ENCODE measurements around the gene KLRC2.
A peak's percentile ranks its signal among the peaks of the same experiment; 100 is the strongest.
"Not testable (repeated sequence)": the region's sequence is repeated elsewhere in the genome, so short reads cannot be mapped to it uniquely, and the experiment has no call there.

Gene KLRC2

DNA sequence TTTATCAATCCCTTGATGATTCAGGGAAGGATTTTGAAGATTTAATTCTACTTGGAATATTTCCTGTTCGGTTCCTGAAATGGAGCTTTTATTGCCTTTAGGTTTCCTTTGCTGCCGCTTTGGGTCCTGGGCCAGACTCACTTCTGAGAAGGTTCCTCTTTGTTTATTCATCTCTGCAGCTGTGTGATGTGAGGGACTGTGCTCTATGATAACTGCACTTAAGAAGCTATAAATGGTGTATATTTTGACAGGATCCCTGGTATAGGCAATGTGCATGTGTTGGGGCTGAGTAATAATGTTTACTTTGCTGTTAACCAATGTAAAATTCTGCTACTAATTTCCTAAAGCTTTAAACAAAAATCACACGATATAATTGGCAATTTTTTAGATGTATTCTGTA lies at the start of gene KLRC2:
Gene KLRC2 (minus strand): TSS at position 195 of the 400 bp plus-strand sequence. CDS start 24 bp downstream, at position 171.
- not testable (repeated sequence) for DNase-seq (ENCODE audit: insufficient read length, low spot score)
- peak; percentile 90 for FAIRE-seq

DNA sequence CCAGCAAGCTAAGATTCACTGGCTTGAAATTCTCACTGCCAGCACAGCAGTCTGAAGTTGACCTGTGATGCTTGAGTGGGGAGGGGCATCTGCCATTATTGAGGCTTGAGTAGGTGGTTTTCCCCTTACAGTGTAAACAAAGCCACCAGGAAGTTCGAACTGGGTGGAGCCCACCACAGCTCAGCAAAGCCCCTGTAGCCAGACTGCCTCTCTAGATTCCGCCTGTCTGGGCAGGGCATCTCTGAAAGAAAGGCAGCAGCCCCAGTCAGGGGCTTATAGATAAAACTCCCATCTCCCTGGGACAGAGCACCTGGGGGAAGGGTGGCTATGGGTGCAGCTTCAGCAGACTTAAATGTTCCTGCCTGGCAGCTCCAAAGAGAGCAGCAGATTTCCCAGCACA lies 46.1 kb upstream of the KLRC2 start:
- FAIRE-seq; DNase-seq (ENCODE audit: insufficient read length, low spot score): not testable (repeated sequence)

- not testable (repeated sequence) for DNase-seq (ENCODE audit: insufficient read length, low spot score); FAIRE-seq
These were observed 37.0 kb upstream of the KLRC2 start for GRCh38 chr12:10472808-10473207.

GRCh38 chr12:10469701-10470100 lies 33.9 kb upstream of the KLRC2 start:
- FAIRE-seq (no peak), DNase-seq (ENCODE audit: insufficient read length, low spot score) (no peak)

GRCh38 chr12:10466311-10466710 lies 30.5 kb upstream of the KLRC2 start:
- FAIRE-seq (no peak), DNase-seq (ENCODE audit: insufficient read length, low spot score) (no peak)

GRCh38 chr12:10457760-10458159 lies 21.9 kb upstream of the KLRC2 start:
- no peak for FAIRE-seq

GRCh38 chr12:10456856-10457255 lies 21.0 kb upstream of the KLRC2 start:
- no peak for DNase-seq (ENCODE audit: insufficient read length, low spot score)
- FAIRE-seq = no peak

More at GRCh38 chr12:10457760-10458159, 21.9 kb upstream of the KLRC2 start:
- DNase-seq (ENCODE audit: insufficient read length, low spot score) = no peak

GRCh38 chr12:10455766-10456165 lies 20.0 kb upstream of the KLRC2 start:
- DNase-seq (ENCODE audit: insufficient read length, low spot score) (no peak), FAIRE-seq (no peak)

- DNase-seq (ENCODE audit: insufficient read length, low spot score) (no peak), FAIRE-seq (no peak)
These were observed 18.7 kb upstream of the KLRC2 start for GRCh38 chr12:10454531-10454930.

GRCh38 chr12:10453156-10453555 lies 17.3 kb upstream of the KLRC2 start, which contains the start of gene KLRC1:
Gene KLRC1, minus strand, starts transcription at chr12:10453377. Its CDS starts 2,221 bp downstream, at chr12:10451156.
- no peak for FAIRE-seq
- DNase-seq (ENCODE audit: insufficient read length, low spot score) = no peak

DNA sequence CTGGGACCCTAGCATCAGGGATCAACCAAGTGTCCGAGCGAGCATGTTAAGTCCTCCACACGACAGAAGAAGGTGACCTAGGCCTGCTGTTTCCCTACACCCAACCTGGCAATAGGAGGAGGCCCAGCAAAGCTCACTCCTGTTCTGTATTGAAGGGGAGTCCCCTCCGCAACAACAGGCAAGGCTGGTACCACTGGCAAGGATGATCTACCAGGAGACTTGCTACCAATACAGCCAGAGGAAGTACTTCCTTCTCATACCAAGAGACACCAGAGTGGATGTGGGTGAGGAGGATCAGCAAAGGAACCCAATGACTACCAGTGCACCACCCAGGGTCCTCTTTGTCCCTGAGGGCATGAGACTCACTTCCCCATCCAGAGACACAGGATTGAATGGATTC lies 12.4 kb upstream of the KLRC2 start:
- FAIRE-seq = no peak
- no peak for DNase-seq (ENCODE audit: insufficient read length, low spot score)

- not testable (repeated sequence) for DNase-seq (ENCODE audit: insufficient read length, low spot score)
- peak; percentile 86 for FAIRE-seq
These were observed 10.2 kb upstream of the KLRC2 start for GRCh38 chr12:10446052-10446451.

DNA sequence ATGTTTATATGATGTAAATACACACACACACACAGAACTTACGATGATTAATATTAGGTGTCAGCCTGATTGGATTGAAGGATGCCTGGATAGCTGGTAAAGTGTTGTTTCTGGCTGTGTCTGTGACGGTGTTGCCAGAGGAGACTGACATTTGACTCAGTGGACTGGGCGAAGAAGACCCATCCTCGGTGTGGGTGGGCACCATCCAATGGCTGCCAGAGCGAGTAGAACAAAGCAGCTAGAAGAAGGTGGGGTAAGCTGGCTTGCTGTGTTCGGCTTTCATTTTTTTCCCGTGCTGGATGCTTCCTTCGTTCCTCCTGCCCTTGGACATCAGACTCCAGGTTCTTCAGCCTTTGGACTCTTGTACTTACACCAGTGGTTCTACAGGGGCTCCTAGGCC lies 5.3 kb upstream of the KLRC2 start:
- not testable (repeated sequence) for FAIRE-seq; DNase-seq (ENCODE audit: insufficient read length, low spot score)

- not testable (repeated sequence) for DNase-seq (ENCODE audit: insufficient read length, low spot score)
- peak; percentile 98 for FAIRE-seq
These were observed 3.9 kb upstream of the KLRC2 start for GRCh38 chr12:10439608-10440274.

GRCh38 chr12:10437601-10438000 lies 1.8 kb upstream of the KLRC2 start:
- peak; percentile 99 for FAIRE-seq
- DNase-seq (ENCODE audit: insufficient read length, low spot score) = not testable (repeated sequence)

DNA sequence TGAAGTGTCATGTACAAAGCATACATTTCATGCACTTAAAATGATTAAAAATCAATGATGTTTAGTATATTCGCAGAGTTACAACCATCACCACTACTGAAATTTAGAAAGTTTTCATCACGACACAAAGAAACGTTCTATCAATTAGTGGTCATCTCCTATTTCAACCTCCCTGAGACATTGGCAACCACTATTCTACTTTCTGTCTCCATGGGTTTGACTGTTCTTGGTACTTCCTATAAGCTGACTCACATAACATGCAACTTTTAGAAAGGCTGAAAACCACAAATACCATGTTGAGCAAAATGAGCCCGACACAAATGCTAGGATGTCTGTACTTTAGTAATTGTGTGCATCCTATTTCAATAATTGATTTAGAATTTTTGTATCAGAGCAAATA lies 5.2 kb downstream of the KLRC2 start:
- not testable (repeated sequence) for DNase-seq (ENCODE audit: insufficient read length, low spot score); FAIRE-seq

- not testable (repeated sequence) for DNase-seq (ENCODE audit: insufficient read length, low spot score); FAIRE-seq
These were observed 9.9 kb downstream of the KLRC2 start for GRCh38 chr12:10425938-10426337.

GRCh38 chr12:10424260-10424899 lies 11.4 kb downstream of the KLRC2 start:
- not testable (repeated sequence) for DNase-seq (ENCODE audit: insufficient read length, low spot score)
- peak; percentile 89 for FAIRE-seq

- DNase-seq (ENCODE audit: insufficient read length, low spot score) = not testable (repeated sequence)
- peak; percentile 100 for FAIRE-seq
These were observed 13.7 kb downstream of the KLRC2 start for GRCh38 chr12:10422159-10422558.

DNA sequence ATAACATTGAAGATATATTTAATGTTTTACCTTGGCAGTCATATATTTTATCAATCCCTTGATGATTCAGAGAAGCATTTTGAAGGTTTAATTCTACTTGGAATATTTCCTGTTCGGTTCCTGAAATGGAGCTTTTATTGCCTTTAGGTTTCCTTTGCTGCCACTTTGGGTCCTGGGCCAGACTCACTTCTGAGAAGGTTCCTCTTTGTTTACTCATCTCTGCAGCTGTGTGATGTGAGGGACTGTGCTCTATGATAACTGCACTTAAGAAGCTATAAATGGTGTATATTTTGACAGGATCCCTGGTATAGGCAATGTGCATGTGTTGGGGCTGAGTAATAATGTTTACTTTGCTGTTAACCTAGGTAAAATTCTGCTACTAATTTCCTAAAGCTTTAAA lies 15.5 kb downstream of the KLRC2 start, which contains the start of gene KLRC3:
Gene KLRC3 (minus strand): TSS at position 262 of the 400 bp plus-strand sequence. CDS start 45 bp downstream, at position 217.
- FAIRE-seq = peak; percentile 13
- DNase-seq (ENCODE audit: insufficient read length, low spot score) = not testable (repeated sequence)

DNA sequence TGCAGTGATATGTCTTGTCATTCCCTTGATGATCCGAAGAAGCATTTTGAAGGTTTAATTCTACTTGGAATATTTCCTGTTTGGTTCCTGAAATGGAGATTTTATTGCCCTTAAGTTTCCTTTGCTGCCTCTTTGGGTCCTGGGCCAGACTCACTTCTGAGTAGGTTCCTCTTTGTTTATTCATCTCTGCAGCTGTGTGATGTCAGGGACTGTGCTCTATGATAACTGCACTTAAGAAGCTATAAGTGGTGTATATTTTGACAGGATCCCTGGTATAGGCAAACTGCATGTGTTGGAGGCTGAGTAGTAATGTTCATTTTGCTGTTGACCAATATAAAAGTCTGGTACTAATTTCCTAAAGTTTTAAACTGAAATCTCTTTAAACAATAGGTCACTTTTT lies 26.4 kb downstream of the KLRC2 start, which contains the start of gene KLRC4:
Gene KLRC4 (minus strand): TSS at position 366 of the 400 bp plus-strand sequence. CDS start 182 bp downstream, at position 184.
- no peak for FAIRE-seq
- DNase-seq (ENCODE audit: insufficient read length, low spot score) = no peak

DNA sequence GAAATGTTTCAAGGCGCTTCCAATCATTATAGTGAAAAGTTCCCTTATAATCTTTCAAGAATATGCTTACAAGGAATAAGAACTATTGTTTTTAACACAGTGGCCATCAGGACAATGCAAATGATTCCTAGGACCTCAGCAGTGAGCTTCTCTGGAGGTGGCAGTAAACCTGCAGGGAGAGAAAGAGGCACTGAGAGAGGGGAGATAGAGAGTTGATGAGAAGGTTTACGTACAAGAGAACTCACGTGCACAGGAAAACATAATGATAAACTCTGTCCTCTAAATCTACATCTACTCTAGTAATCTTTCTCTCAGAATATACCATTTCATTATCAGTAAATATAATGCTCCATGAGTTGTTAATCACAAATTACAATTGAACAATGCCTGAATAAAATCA lies 27.0 kb downstream of the KLRC2 start:
- FAIRE-seq = no peak

More for the DNA sequence above, 27.0 kb downstream of the KLRC2 start:
- DNase-seq (ENCODE audit: insufficient read length, low spot score) = no peak

All from HTR-8/SVneo (cell line).